HUES6 (cell line): ENCODE measurements around the gene CYP24A1.

Experiments used
- H3K27ac ChIP-seq: 2 replicates; pipeline ENCODE4 v1.7.0; 2013; ENCODE audit warnings: low read depth, mild to moderate bottlenecking, low read length, inconsistent platforms
- H3K27me3 ChIP-seq: 2 replicates; pipeline ENCODE4 v1.6.1; 2013; ENCODE audit warnings: low read length; ENCODE audit not compliant: control insufficient read depth, insufficient read depth
- H3K36me3 ChIP-seq: 2 replicates; pipeline ENCODE4 v1.6.1; 2013; ENCODE audit warnings: low read length; ENCODE audit not compliant: control insufficient read depth, insufficient read depth
- H3K4me1 ChIP-seq: 2 replicates; pipeline ENCODE4 v1.6.1; 2013; ENCODE audit warnings: low read length; ENCODE audit not compliant: control insufficient read depth, insufficient read depth
- H3K4me3 ChIP-seq: 2 replicates; pipeline ENCODE4 v1.5.1; 2013; ENCODE audit warnings: low read depth, low read length
- H3K9ac ChIP-seq: one replicate; pipeline ENCODE4 v1.6.1; 2013; ENCODE audit warnings: mild to moderate bottlenecking, low read length
- H3K9me3 ChIP-seq: 2 replicates; pipeline ENCODE4 v1.6.1; 2013; ENCODE audit warnings: low read depth, low read length; ENCODE audit not compliant: control insufficient read depth, insufficient read depth

The CYP24A1 gene

DNA sequence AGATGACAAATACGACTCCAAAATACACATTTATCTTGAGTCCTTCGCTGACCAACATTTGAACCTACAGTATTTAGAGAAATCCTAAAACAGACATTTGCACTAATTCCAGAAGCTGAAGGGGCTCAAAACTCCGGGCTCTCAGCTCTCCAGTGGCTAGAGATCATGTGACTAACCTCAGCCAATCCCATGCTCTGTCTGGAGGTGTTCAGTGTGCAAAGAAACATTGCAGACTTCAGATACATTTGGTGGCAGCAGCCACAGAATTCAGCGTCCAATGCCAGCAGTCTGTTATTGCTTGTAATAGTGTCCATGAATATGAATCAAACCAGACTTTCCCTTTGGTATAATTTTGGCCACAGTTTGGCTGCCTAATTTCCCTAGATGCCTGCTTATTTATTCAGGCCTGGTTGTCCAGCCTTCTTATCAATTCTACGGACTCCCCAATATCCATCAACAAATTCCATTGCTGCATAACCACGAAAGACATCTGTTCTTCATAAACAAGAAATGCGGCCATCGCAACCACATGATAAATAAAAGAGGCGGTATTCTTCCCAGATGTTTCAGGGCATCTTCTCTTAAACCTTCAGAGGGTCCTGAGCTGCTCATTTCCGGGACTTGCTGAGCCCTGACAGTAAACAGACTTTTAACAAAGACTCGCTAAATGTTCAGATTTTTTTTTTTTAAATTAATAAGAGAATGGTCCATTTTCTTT lies 14.5 kb upstream of the CYP24A1 start:
- Histone ChIP-seq H3K4me1 (no peaks in the 10 kb centered on the region), H3K27ac (no peak overlapping the region), H3K9ac (no peak overlapping the region), H3K4me3 (no peak overlapping the region), H3K36me3 (no peaks in the 10 kb centered on the region), H3K27me3 (no peaks in the 10 kb centered on the region), H3K9me3 (no peaks in the 10 kb centered on the region)

DNA sequence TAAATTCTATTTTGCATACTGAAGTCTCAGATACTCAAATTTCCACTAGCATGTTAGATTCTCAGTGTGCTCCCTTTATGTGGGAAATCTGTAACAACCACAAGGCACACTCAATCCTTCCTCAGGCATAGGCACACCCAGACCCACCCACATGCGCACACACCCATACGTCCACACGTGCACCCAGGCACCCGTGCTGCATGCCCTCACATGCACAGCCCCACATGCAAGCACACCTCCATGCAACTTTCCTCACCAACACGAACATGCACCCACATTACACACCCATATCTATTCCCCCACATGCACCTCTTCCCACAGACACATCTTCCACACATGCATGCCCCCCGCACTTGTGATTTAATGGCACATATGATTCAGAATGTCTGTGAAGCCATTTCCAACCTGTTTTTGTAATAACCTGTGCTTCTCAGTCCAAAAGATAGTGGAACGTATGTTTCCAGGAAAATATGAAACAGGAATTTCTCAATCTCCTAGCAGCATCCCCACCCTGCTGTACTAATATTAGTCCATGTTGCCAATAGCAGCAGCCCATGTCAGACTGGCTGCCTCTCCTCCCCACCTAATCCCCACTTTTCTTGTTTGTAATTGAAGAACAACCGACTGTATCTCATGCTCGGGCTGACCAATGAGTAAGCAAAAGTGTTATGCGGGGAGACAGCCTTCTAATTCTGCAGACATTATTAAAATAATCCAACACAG lies 11.3 kb upstream of the CYP24A1 start:
- no peak overlapping the region for H3K27ac ChIP-seq
- H3K4me1 ChIP-seq: no peaks in the 10 kb centered on the region
- H3K4me3 ChIP-seq: no peak overlapping the region
- no peak overlapping the region for H3K9ac ChIP-seq
- peaks cover 5% of the 10 kb centered on the region; the same call in 1 of the 2 replicates for H3K27me3 ChIP-seq
- H3K36me3 ChIP-seq: no peaks in the 10 kb centered on the region
- H3K9me3 ChIP-seq: no peaks in the 10 kb centered on the region

DNA sequence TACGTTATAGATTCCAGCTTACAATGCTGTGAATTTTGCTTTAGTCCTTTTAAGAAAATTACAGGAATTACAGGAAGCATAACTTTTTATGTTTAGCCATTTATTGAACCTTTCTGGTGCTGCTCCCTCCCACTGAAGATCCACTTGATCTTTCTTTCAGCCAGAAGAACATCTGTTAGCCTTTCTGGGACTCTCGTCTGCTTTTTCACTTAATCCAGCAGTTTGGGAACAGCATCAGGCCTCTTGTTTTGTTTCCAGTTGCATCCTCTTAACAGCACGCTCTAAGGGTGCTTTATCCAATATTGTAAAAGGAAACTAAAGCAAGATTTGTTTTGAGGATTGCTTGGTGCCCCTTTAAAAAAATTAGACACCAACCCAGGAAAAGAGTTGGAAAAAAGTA lies 10.3 kb upstream of the CYP24A1 start:
- H3K9ac ChIP-seq: no peak overlapping the region
- H3K4me3 ChIP-seq: no peak overlapping the region

DNA sequence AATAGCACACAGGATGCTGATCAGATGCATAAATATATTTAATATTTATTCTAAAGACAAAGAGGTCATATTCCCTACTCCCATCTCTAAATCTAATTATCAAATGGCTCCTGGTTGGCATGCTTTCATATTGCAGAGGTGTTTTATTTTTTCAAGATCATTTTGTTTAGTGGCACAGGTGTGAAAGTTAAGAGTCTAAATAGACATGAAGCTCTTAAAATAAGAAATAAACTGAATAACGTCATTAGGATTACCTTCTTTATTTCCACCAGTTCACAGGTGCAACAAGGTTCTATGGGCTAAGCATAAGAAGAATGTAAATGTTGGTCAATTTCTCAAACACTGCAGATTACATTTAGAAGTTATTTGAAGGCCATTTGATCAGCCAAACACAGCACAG lies 7.1 kb upstream of the CYP24A1 start:
- Histone ChIP-seq H3K27me3 (peaks cover 8% of the 10 kb centered on the region), H3K4me3 (no peak overlapping the region), H3K27ac (no peak overlapping the region), H3K36me3 (no peaks in the 10 kb centered on the region), H3K4me1 (no peaks in the 10 kb centered on the region), H3K9me3 (no peaks in the 10 kb centered on the region), H3K9ac (no peak overlapping the region)

More for the DNA sequence above, 10.3 kb upstream of the CYP24A1 start:
- Histone ChIP-seq H3K27me3 (peaks cover 5% of the 10 kb centered on the region; the same call in 1 of the 2 replicates), H3K9me3 (no peaks in the 10 kb centered on the region), H3K27ac (no peak overlapping the region), H3K4me1 (no peaks in the 10 kb centered on the region), H3K36me3 (no peaks in the 10 kb centered on the region)

- Histone ChIP-seq H3K36me3 (no peaks in the 10 kb centered on the region), H3K27ac (no peak overlapping the region), H3K4me3 (no peak overlapping the region), H3K9me3 (no peaks in the 10 kb centered on the region), H3K27me3 (peaks cover 17% of the 10 kb centered on the region), H3K9ac (no peak overlapping the region), H3K4me1 (peaks cover under 1% of the 10 kb centered on the region; the same call in 1 of the 2 replicates)
Measured at GRCh38 chr20:54179946-54180345, 6.2 kb upstream of the CYP24A1 start.

DNA sequence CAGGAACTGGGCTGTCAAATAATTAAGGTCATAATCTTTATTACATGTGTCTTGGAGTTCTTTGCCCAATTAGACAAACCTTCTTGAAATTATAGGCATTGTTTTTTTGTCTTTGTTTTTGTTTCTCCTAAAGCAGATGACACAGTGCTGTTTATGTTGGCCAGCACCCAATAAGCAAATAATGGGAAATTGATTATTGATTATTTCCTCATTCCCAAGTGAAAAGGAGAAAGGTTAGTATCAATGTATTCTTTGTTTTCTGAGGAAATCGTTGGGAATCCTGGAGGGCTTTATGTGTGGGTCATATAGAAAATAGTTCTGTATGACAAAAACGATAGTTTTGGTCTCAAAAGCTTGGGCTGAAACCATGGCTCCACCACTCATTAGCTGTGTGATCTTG lies 4.5 kb upstream of the CYP24A1 start:
- no peaks in the 10 kb centered on the region for H3K9me3 ChIP-seq
- no peak overlapping the region for H3K4me3 ChIP-seq
- no peak overlapping the region for H3K27ac ChIP-seq
- H3K27me3 ChIP-seq: peaks cover 34% of the 10 kb centered on the region
- H3K4me1 ChIP-seq: peaks cover 10% of the 10 kb centered on the region
- no peaks in the 10 kb centered on the region for H3K36me3 ChIP-seq
- no peak overlapping the region for H3K9ac ChIP-seq

DNA sequence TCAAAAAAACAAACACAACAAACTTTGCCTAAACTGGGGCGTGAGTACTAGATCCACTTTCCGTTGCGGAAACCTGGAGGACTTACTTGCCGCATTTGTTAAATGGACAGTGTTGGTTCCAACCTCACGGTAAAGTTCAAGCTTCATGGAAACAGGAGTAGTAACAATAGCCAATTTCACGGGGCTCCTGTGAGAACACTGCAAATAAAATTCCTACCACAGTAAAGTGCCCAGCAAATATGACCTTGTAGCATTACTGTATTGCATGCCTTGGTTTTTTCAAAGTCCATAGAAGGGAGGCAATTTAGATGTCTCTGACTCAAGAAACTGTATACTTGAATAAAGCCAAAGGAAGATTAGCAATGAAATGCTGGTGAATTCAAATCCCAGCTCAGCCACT lies 3.6 kb upstream of the CYP24A1 start:
- H3K27me3 ChIP-seq: peaks cover 43% of the 10 kb centered on the region
- peaks cover 10% of the 10 kb centered on the region for H3K4me1 ChIP-seq
- H3K9me3 ChIP-seq: no peaks in the 10 kb centered on the region

GRCh38 chr20:54176610-54177009 lies 2.8 kb upstream of the CYP24A1 start:
- Histone ChIP-seq H3K36me3 (no peaks in the 10 kb centered on the region), H3K9me3 (no peaks in the 10 kb centered on the region), H3K27me3 (peaks cover 50% of the 10 kb centered on the region), H3K27ac (no peak overlapping the region), H3K9ac (no peak overlapping the region), H3K4me3 (no peak overlapping the region), H3K4me1 (peaks cover 10% of the 10 kb centered on the region)

More for the DNA sequence above, 3.6 kb upstream of the CYP24A1 start:
- no peak overlapping the region for H3K4me3 ChIP-seq
- H3K9ac ChIP-seq: no peak overlapping the region
- no peak overlapping the region for H3K27ac ChIP-seq
- no peaks in the 10 kb centered on the region for H3K36me3 ChIP-seq

- peak overlapping the region; percentile 42 for H3K4me3 ChIP-seq
- H3K27me3 ChIP-seq: peaks cover 64% of the 10 kb centered on the region
- H3K9ac ChIP-seq: no peak overlapping the region
- H3K36me3 ChIP-seq: no peaks in the 10 kb centered on the region
- H3K4me1 ChIP-seq: peaks cover 10% of the 10 kb centered on the region
- no peaks in the 10 kb centered on the region for H3K9me3 ChIP-seq
- H3K27ac ChIP-seq: no peak overlapping the region
Measured at GRCh38 chr20:54174457-54175175, 830 bp upstream of the CYP24A1 start.

- H3K9ac ChIP-seq: no peak overlapping the region
- H3K27me3 ChIP-seq: peaks cover 75% of the 10 kb centered on the region
- H3K27ac ChIP-seq: no peak overlapping the region
- no peaks in the 10 kb centered on the region for H3K36me3 ChIP-seq
- H3K4me1 ChIP-seq: peaks cover 12% of the 10 kb centered on the region
- H3K4me3 ChIP-seq: peak overlapping the region; percentile 42
- no peaks in the 10 kb centered on the region for H3K9me3 ChIP-seq
Measured at GRCh38 chr20:54172856-54173652, 732 bp downstream of the CYP24A1 start.
